ENCODE measurements around the gene RSRC1. TPM values are rescaled to one million over a fixed set of nuclear protein-coding genes. Genes with fewer than 3 reads are reported as not detected.
A peak's percentile ranks its signal among the peaks of the same experiment; 100 is the strongest.

RSRC1 gene
- total and polyA plus RNA-seq, 12 donors: 12.6 to 27.6 (median 21.4) TPM

GRCh38 chr3:158434412-158435038, 324.6 kb downstream of the RSRC1 start:
- DNase-seq: peak in 1 of 2 donors; percentile 55
- 2 to 5% methylated on average over 4 of the region's 4 CpGs for WGBS, 2 donors
- intact Hi-C loops (cut with DNase I): loop anchor here (1.0 to 10.0 kb wide), 7 partner anchors 340 to 900 kb away; no protein-coding TSS in a partner anchor

GRCh38 chr3:158443632-158444031, 333.7 kb downstream of the RSRC1 start:
- no peak overlapping the region for H3K27ac ChIP-seq
- H3K27me3 ChIP-seq: no peaks in the 10 kb centered on the region
- ATAC-seq (no peak), DNase-seq (no peak)
- no peak overlapping the region for H3K4me3 ChIP-seq
- no peaks in the 10 kb centered on the region for H3K36me3 ChIP-seq
- intact Hi-C loops (cut with DNase I): loop anchor here in 2 of 10 donors (5.0 kb wide), 1 partner anchor 821 kb away; no protein-coding TSS in a partner anchor
- TF ChIP-seq, protein P1, sequence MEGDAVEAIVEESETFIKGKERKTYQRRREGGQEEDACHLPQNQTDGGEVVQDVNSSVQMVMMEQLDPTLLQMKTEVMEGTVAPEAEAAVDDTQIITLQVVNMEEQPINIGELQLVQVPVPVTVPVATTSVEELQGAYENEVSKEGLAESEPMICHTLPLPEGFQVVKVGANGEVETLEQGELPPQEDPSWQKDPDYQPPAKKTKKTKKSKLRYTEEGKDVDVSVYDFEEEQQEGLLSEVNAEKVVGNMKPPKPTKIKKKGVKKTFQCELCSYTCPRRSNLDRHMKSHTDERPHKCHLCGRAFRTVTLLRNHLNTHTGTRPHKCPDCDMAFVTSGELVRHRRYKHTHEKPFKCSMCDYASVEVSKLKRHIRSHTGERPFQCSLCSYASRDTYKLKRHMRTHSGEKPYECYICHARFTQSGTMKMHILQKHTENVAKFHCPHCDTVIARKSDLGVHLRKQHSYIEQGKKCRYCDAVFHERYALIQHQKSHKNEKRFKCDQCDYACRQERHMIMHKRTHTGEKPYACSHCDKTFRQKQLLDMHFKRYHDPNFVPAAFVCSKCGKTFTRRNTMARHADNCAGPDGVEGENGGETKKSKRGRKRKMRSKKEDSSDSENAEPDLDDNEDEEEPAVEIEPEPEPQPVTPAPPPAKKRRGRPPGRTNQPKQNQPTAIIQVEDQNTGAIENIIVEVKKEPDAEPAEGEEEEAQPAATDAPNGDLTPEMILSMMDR (IDR thresholded peaks at IDR 0.05): no peak
- WGBS, 2 donors: 92 to 100% methylated on average over 1 of the region's 1 CpG
- H3K9me3 ChIP-seq: peaks cover 0 to 5% (median 0%) of the 10 kb centered on the region in 11 donors
- no peaks in the 10 kb centered on the region for H3K4me1 ChIP-seq

More at GRCh38 chr3:158434412-158435038, 324.6 kb downstream of the RSRC1 start:
- Histone ChIP-seq H3K27me3 (no peaks in the 10 kb centered on the region), H3K27ac (no peak overlapping the region), H3K4me1 (peaks cover 0 to 4% (median 0%) of the 10 kb centered on the region in 9 donors), H3K9me3 (no peaks in the 10 kb centered on the region), H3K36me3 (no peaks in the 10 kb centered on the region), H3K4me3 (no peak overlapping the region)
- TF ChIP-seq, protein P1 (IDR thresholded peaks at IDR 0.05): peak; percentile 34 to 87 (median 76)
- peak in 7 of 8 donors; percentile 71 to 85 (median 77) for ATAC-seq

- Histone ChIP-seq H3K27me3 (no peaks in the 10 kb centered on the region), H3K9me3 (peaks cover 0 to 5% (median 0%) of the 10 kb centered on the region in 11 donors), H3K27ac (no peak overlapping the region), H3K36me3 (no peaks in the 10 kb centered on the region), H3K4me3 (no peak overlapping the region), H3K4me1 (no peaks in the 10 kb centered on the region)
- TF ChIP-seq, protein P1 (IDR thresholded peaks at IDR 0.05): no peak
- DNase-seq: no peak
- no peak for ATAC-seq
- intact Hi-C loops (cut with DNase I): no loop called here
Measured at GRCh38 chr3:158447408-158447807, 337.5 kb downstream of the RSRC1 start.

GRCh38 chr3:158451405-158452055, 341.6 kb downstream of the RSRC1 start:
- Histone ChIP-seq H3K9me3 (no peaks in the 10 kb centered on the region), H3K4me3 (no peak overlapping the region), H3K4me1 (no peaks in the 10 kb centered on the region), H3K27me3 (no peaks in the 10 kb centered on the region), H3K36me3 (no peaks in the 10 kb centered on the region), H3K27ac (no peak overlapping the region)
- 92% methylated on average over 1 of the region's 1 CpG for WGBS, 2 donors
- no peak for ATAC-seq
- intact Hi-C loops (cut with DNase I): loop anchor here in 1 of 10 donors (2.0 kb wide), 1 partner anchor 67 kb away; no protein-coding TSS in a partner anchor
- TF ChIP-seq, protein P1 (IDR thresholded peaks at IDR 0.05): no peak
- no peak for DNase-seq
